ENCODE results near the gene MBP.

DNA sequence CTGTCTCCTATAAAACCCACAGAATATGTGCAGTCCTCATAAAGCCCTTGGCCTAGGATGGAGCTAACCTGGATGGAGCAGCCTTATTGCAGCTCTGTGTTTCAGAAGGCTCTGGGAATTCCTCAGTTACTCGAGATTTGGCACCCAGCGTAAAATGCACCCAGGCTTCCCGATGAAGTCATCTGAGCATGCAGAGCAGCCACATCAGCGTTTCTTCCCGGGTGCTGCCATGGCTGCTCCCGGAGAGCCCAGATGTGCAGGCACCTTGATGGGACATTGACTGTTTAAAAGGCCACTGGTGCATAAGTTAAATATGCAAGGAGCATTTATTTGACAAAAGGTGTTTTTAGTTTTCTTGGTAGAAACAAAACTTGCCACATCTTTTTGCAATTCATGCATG lies 115.2 kb downstream of the MBP start:
- TF ChIP-seq EZH2 (IDR thresholded peaks at IDR 0.05) (no peak), POLR2AphosphoS5 (IDR thresholded peaks at IDR 0.05; ENCODE audit: borderline replicate concordance, low read depth, low read length) (no peak), FOXP2 (optimal IDR thresholded peaks at IDR 0.05; ENCODE audit: control extremely low read depth, extremely low read length, insufficient read depth) (no peak)
